ENCODE measurements around the gene PKN1.

The PKN1 gene

DNA sequence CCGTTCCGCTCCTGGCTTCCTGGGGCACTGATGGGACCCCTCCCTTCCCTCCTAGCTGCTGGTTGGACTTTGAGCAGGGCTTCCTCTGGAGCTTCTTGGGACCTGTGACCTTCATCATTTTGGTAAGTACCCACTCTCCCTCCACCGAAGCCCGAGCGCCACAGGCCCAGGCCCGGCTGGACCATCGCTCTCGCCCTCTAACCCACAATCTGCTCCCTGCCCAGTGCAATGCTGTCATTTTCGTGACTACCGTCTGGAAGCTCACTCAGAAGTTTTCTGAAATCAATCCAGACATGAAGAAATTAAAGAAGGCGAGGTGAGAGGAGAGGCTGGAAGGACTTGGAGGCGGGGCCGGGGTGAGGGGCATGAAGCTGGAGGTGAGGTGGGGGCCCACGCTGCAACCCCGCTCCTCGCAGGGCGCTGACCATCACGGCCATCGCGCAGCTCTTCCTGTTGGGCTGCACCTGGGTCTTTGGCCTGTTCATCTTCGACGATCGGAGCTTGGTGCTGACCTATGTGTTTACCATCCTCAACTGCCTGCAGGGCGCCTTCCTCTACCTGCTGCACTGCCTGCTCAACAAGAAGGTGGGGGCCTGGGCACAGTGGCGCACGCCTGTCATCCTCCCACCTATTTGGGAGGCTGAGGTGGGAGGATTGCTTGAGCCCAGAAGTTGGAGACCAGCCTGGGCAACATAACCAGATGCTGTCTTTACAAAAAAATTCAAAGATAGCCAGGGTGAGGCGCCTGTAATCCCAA lies 26.3 kb upstream of the PKN1 start:
- no peak for DNase-seq

DNA sequence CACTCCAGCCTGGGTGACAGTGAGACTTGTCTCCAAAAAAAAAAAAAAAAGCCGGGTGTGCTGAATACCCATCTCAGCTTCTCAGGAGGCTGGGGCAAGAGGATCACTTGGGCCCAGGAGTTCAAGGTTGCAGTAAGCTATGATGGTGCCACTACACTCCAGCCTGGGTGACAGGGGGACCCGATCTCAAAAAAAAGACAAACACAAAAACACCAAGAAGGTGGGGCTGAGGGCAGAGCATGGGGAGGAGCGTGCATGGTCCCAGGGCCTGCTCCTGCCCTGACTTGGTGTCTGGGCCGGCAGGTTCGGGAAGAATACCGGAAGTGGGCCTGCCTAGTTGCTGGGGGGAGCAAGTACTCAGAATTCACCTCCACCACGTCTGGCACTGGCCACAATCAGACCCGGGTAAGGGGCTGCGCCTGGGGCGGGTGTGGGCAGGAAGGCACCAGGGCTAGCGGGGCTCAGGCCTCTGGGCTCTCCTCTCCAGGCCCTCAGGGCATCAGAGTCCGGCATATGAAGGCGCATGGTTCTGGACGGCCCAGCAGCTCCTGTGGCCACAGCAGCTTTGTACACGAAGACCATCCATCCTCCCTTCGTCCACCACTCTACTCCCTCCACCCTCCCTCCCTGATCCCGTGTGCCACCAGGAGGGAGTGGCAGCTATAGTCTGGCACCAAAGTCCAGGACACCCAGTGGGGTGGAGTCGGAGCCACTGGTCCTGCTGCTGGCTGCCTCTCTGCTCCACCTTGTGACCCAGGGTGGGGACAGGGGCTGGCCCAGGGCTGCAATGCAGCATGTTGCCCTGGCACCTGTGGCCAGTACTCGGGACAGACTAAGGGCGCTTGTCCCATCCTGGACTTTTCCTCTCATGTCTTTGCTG lies 25.3 kb upstream of the PKN1 start:
- no peak for DNase-seq

DNA sequence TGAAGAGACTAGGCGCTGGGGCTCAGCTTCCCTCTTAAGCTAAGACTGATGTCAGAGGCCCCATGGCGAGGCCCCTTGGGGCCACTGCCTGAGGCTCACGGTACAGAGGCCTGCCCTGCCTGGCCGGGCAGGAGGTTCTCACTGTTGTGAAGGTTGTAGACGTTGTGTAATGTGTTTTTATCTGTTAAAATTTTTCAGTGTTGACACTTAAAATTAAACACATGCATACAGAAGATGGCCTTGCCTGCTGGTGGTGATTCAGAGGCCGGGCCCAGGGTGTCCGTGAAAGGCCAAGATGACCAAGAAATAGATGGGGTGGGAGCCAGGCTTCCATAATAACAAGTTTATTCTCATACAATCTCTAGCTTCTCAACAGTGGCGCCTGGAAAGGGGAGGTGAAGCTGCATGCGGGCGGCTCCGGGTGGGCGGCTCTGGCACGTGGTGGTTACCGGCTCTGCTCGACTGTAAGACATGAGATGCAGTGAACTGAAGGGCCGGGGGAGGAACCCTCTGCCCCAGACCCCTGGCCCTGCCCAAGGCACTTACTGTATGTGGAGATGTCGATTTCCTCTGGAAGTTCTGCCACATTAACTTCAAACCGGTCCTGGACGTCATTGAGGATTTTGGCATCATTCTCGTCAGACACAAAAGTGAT lies 24.5 kb upstream of the PKN1 start:
- no peak for DNase-seq

DNA sequence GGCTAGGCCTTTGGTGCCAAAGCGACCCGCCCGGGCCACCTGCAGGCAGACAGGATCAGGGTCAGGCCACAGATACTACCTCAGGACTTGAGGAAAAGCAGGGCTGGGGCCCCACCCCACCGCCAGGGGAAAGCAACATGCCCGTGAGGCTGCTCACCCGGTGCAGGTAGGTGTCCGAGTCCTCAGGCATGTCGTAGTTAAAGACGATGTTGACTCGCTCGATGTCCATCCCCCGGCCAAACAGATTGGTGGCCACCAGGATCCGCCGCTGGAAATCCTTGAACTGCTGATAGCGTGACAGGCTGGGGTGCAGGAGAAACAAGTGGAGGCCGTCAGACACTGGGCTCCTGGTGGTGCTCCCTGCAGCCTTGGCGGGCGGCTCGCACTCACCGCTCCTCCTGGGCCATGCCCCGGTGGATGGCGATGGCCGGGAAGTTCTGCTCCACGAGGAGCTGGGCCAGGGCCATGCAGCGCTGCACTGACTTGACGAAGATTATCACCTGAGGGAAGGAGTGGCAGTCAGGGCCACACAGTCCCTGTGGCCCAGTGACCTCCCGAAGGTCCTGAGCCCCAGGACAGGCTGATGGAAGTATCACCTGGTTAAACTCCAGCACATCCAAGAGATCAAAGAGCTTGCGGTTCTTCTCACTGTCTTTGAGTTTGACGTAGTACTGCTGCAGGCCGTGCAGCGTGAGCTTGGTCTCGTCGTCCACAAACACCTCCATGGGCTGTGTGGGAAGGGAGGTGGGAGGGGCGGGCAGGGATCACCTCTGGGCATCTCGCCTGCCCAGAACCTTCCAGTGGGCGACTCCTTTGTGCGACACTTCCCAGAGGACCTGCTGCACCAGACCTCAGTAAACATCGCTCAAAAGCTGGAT lies 23.7 kb upstream of the PKN1 start:
- no peak for DNase-seq

DNA sequence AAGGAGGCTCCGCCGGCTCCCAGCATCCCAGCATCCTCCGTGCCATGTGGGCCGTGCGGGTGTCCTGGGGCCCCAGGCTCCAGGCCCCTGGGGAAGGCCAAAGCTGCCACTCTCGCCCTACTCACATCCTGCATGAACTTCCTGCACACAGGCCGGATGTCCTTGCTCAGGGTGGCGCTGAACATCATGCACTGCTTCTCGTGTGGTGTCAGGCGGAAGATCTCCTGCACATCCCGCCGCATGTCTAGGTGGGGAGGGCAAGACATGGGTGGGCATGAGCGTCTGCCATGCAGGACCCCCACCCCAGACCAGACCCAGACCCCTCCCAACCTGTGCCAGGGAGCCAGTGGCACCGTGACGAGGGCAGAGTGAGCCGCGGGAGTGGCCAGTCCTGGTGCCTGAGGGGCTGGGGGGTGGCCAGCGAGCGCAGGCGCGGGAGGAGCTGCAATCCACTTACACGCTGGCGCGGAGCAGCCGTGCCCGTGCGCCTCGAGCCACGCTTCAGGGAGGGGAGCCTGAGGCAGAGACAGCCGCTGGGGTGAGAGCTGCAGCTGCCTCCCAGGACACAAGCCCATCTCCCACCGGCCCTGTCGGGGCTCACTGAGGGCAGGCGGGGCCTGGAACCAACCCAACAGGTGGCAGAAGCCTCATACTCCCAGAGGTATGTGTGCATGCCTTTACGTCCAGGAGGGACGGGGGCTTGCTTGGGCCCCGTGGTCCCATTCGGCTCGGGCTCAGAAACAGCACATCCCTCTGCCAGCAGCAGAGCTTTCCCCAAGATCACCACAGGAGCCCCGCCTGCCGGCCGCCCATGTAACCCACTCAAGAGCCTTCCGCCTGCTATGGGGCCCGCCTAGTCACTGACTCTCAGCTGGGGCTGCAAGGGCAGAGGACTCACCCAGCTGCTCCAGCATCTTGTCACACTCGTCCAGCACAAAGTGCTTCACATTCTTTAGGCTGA lies 22.7 kb upstream of the PKN1 start:
- no peak for DNase-seq

DNA sequence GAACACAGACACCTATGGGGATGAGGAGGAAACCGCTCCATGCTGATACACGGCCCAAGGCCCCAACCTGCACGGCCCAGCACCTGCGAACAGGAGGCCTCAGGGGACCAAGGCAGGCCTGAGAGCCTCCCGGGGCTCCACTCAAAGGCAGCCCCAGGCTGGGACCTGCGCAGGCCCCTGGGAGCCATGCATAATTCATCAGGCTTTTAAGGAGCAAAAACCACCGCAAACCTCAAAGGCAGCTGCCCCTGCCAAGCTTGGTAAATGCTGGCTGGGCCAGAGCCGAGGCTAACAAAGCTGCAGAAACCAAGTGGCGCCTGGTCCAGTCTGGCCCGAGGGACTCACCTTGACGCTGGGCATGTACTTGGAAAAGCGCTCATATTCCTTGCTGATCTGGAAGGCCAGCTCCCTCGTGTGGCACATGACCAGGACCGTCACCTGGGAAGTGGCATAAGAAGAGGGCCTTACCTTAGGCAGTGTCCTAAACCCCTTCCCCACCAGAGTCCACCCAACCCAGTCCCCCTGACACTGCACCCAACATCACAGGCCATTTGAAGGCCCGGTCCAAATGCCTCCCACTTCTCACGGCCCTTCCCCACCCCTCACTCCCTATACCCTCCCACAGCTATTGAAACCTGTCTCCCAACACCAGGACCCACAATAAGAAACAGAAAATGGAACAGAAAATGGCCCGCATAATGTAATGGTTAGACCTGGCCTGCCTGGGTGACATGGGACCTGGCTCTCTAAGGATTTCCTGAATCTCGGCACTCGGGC lies 21.8 kb upstream of the PKN1 start:
- DNase-seq = no peak

DNA sequence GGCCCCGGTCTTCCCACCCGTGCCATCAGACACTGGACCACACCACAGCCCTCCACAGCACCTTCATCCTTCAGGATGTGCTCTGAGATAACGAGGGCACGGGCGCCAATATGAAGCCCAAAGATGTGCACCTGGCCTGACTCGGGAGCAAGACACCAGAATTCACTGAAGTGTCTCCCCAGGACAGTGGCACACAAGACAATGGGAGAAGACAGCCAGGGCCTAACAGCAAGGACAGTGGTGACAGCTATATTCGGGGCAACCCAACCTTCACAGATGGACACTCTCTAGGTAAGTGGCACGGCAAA lies 21.2 kb upstream of the PKN1 start:
- no peak for DNase-seq

DNA sequence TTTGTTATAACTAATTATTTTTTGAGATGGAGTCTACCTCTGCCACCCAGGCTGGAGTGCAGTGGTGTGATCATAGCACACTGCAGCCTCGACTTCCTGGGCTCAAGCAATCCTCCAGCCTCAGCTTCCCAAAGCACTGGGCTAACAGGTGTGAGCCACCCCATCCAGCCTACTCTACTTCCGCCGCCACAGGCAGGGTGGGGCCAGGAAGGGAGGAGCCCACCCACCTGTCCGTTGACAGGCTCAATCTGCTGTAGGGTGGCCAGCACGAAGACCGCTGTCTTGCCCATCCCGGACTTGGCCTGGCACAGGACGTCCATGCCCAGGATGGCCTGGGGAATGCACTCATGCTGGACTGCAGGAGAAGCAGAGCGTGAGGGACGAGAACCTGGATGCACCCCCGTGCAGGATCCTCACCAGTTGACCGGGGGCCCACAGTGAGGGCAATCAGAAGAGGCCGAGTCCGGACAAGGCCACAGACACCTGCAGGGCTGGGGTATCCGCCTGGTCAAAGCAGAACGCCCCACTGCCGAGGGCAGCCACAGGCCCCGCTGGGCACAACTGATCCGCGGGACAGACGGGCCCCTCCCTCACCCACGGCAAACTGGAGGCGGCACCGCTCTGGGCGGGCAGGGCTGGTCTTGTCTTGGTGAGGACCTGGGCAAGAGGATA lies 20.6 kb upstream of the PKN1 start:
- DNase-seq = no peak

DNA sequence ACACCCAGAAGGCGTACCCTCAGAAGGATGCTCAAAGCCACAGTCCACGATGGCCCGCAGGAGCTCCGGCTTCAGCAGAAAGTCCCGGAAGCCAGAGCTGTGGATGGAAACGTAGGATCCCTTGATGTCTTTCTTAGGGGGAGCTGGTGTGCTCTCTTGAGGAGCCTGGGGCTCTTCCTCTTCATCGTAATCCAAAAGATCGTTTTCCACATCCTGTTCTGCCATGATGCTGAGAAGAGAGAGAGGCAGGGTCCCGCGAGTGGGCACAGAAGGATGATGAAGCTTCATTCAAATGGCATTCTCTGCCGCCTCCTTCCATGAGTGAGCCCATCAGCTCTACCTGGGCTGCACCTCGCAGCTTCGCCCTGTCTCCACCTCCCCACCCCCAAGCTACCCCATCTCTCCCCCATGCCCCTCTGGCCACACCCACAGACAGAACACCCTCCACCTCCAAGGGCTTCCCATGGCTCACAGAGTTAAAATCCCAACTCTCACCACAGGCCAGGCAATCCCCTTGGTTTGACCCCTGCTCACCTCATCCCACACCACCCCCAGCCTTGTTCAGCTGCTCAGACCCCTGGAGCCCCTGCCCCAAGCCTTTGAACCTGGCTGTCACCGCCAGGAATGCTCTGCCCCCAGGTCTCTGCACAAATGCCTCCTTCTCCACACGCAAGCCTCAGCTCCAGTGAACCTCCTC lies 20.0 kb upstream of the PKN1 start:
- DNase-seq = no peak

DNA sequence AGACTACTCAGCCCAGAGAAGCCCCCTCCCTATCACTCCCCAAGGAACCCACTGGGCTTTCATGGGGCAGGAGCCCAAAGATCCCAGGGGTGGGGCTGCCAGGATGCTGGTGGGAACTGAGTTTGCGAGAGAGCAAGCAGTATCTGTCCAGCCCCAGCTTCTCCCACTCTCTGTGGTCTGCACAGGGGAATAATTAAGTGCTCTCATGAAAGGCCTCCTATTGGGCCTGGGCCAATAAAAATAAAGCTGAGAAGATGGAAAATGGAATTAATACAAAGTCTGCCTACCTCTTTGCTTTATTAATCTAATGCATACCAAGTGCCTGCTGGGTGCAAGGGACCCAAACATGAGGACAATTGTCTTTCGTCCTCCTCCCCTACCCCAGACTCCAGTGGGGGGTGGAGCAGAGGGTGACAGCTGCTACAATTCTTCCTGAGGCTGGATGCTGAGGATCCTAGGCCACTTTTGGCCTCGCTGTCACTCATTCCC lies 19.4 kb upstream of the PKN1 start:
- DNase-seq = peak in 1 of 3 experiments; percentile 38

DNA sequence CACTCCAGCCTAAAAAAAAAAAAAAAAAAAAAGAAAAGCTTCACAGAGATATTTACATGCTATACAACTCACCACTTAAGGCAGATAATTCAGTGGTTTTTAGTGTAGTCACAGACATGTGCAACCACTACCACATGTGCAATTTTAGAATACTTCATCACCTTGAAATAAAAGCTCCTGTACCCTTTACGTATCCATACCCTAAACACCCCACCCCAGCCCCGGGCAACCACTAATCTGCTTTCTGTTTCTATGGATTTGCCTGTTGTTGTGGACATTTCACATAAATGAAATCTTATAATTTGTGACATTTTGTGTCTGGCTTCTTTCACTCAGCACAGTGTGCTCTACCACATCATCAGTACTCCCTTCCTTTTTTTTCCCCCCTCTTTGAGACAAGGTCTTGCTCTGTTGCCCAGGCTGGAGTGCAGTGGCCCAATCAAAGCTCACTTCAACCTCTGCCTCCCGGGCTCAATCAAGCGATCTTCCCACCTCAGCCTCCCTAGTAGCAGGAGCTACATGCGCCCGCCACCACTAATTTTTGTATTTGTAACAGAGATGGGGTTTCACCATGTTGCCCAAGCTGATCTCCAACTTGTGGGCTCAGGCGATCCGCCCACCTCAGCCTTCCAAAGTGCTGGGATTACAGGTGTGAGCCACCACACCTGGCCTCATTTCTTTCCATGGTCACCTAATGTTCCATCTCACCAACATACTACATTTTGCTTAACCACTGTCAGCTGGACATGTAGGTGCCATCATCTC lies 18.0 kb upstream of the PKN1 start:
- DNase-seq = no peak

DNA sequence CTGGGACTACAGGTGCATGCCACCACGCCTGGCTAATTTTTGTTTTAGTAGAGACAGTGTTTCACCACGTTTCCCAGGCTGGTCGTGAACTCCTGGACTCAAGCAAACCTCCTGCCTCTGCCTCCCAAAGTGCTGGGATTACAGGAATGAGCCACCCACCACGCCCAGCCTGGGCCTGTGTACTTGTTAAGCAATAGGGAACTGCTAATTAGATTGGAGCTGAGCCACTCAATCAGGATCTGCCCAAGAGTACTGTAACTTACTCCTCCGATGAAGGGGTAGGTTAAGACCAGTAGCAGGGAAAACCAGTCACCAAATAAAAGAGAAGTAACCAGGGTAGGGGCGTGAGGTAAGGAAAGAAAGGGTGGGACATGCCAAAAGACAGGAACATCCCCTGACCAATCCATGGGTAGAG lies 16.3 kb upstream of the PKN1 start:
- no peak for DNase-seq

DNA sequence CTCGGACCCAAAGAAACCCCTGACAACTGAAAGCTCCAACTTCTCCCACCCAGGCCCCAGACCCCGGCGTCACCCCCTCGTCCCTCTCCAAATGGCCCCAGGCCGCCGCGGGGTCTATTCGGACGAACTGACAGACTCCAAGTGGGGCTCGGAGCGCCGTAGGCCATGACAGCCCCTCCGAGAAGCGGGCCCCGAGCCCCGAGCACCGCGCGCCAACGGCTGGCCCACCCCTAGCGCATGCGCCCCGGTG lies 14.3 kb upstream of the PKN1 start:
- DNase-seq = no peak

DNA sequence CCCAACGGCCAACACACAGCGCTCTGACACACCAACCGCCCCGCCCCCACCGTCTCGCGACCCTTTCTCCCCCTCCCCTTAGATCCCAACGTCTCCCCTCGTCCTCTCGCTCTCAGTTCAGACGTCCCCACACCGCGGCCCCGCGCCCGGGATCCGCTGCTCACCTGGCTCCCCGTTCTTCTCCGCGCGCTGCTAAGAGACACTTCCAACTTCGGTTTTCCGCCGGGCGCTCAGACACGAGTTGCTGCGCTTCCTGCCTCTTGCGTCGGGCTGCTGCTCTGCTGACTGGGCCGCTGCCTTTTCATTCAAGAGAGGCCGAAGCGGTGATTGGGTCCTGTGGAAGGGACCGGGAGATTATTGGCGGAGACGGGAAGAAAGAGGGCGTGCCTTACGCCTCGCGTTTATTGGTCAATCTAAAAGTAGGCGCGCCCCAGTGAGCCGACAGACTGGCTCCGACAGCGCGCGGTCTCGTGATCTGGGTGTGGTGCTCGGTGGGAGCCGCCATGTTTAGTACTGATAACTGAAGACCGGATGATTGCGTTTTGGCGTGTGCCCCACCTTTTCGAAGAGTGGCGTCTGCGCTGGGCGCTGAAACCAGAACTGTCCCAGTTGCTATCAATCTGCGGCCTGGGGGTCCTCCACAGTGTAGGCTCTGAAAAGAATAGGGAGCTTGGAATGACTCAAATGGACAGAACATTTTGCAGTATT lies 13.8 kb upstream of the PKN1 start, which contains the start of gene DDX39A:
DDX39A (minus strand) TSS at position 236 of the 708 bp plus-strand sequence. CDS start 6,121 bp downstream, outside the sequence.
- DNase-seq = peak; percentile 94 to 100 (median 99)

DNA sequence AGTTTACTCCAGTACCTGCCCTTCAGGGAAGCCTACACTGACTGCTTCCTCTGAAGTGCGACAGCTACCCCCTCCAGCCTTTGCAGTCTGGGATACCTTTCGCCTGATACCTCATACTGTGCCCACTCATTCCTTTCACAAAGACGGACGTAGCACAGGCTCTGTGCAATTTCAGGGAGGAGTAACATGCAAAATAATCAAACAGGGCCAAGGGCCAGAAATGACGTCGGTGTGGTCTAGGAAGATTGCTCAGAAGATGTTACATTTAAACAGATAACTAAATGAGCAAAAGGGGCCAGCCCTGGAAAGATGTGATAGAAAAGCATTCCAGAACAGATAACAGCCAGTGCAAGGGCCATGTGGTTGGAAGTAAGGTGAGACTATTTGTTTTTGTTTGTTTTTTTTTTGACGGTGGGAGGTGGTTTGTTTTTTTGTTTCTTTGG lies 7.4 kb upstream of the PKN1 start:
- no peak for DNase-seq

DNA sequence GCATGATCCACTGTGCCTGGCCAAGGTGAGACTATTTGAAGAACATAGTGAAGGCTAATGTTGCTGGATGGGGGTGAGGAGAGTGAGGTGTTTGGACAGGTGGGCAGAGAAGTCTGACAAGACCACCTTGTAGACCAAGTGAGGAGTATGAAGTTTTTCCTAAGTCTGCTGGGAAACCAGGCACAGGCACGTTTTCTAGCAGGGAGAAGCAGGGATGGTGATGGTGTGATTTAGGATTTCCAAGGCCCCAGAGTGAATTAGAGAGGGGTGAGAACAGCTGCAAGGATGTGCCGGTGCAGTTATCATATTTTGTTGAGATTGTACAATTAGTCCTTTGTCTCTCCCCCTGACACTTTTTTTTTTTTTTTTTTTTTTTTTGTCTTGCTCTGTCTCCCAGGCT lies 5.6 kb upstream of the PKN1 start:
- no peak for DNase-seq

DNA sequence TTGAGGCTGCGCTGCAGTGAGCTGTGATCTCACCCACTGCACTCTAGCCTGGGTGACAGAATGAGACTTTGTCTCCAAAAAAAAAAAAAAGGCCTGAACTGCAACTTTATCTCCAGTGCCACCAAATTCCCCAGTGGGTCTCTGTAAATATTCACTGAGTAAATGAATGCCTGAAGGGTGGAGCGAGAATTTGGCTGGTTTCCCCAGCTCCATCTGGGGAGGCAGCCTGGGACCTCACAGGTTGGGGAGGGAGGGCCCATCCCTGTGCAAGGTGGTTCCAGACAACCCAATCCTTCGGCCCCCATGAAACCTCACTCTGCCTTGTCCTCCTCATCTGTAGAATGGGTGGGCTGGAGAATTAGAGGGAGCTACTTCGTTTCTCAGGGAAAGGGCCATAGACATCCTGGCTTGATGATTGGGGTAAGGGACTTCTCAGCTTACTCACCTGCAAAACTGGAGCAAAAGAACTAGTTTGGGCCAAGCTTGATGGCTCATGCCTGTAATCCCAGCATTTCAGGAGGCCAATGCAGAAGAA lies 4.2 kb upstream of the PKN1 start:
- no peak for DNase-seq

DNA sequence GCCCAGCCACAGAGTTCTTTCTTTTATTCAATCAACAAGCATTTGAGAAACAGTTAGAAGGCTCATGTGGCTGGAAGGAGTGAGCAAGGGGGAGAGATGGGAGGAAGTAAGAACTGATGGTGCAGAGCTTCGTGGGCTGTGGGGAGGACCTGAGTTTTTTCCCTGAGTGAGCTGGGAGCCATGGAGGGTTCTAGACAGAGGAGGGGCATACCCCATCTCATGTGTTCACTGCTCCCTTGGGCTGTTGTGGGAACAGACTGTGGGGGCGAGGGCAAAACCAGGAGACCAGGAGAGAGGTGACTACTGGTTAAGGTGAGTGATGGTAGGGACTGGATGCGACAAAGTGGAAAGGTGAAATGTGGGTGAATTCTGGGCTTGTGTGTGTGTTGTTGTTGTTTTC lies 2.4 kb upstream of the PKN1 start:
- no peak for DNase-seq
